Activated CD4-positive, CD25-positive, alpha-beta regulatory T cell (primary cell): Measurements from ENCODE around the gene KIAA1755.

ENCODE experiments used
- DNase-seq, 4 experiments: peaks; one replicate each; lab custom pipeline; 2025; lab: John Stamatoyannopoulos, UW

The KIAA1755 gene

GRCh38 chr20:38180781-38181180, 79.8 kb downstream of the KIAA1755 start:
- DNase-seq: no peak

- no peak for DNase-seq
These were observed 80.7 kb downstream of the KIAA1755 start for GRCh38 chr20:38179846-38180245.

- no peak for DNase-seq
These were observed 82.0 kb downstream of the KIAA1755 start for GRCh38 chr20:38178581-38178980.

- DNase-seq: no peak
These were observed 82.5 kb downstream of the KIAA1755 start for GRCh38 chr20:38178065-38178491.

GRCh38 chr20:38177201-38177600, 83.3 kb downstream of the KIAA1755 start:
- no peak for DNase-seq

- no peak for DNase-seq
These were observed 85.0 kb downstream of the KIAA1755 start for GRCh38 chr20:38175304-38176180.

- DNase-seq: no peak
These were observed 87.0 kb downstream of the KIAA1755 start for GRCh38 chr20:38173237-38174156.

GRCh38 chr20:38172408-38172807, 88.1 kb downstream of the KIAA1755 start:
- no peak for DNase-seq

GRCh38 chr20:38171675-38172043, 88.9 kb downstream of the KIAA1755 start:
- DNase-seq: no peak

GRCh38 chr20:38170826-38171674, 89.5 kb downstream of the KIAA1755 start:
- no peak for DNase-seq

- DNase-seq: no peak
These were observed 90.2 kb downstream of the KIAA1755 start for GRCh38 chr20:38170219-38170825.

- DNase-seq: no peak
These were observed 90.8 kb downstream of the KIAA1755 start for GRCh38 chr20:38169636-38170193.

GRCh38 chr20:38168791-38169589, 91.5 kb downstream of the KIAA1755 start:
- no peak for DNase-seq

GRCh38 chr20:38167851-38168760, 92.4 kb downstream of the KIAA1755 start:
- DNase-seq: no peak

- no peak for DNase-seq
These were observed 93.1 kb downstream of the KIAA1755 start for GRCh38 chr20:38167328-38167850.

- no peak for DNase-seq
These were observed 93.8 kb downstream of the KIAA1755 start for GRCh38 chr20:38166703-38167233.

GRCh38 chr20:38165966-38166702, 94.4 kb downstream of the KIAA1755 start:
- no peak for DNase-seq
